Fibroblast of skin of back (primary cell): ENCODE data around the gene TSPAN5.

Experiments
- DNase-seq: peaks from one replicate; pipeline ENCODE4 v3.0.0-alpha.2; 2013

TSPAN5 gene

DNA sequence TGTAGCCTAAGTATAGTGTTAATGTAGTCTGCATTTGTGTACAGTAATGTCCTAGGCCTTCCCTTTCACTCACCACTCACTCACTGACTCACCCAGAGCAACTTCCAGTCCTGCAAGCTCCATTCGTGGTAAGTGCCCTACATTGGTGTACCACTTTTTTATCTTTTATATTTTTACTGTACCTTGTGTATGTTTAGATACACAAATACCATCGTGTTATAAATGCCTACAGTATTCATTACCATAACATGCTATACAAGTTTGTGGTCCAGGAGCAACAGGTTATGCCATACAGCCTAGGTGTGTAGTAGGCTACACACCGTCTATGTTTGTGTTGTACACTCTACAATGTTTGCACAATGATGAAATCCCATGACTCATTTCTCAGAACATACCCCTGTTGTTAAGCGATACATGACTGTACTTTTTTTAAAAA is 15.4 kb downstream of the TSPAN5 start:
- peak; percentile 77 for DNase-seq

DNA sequence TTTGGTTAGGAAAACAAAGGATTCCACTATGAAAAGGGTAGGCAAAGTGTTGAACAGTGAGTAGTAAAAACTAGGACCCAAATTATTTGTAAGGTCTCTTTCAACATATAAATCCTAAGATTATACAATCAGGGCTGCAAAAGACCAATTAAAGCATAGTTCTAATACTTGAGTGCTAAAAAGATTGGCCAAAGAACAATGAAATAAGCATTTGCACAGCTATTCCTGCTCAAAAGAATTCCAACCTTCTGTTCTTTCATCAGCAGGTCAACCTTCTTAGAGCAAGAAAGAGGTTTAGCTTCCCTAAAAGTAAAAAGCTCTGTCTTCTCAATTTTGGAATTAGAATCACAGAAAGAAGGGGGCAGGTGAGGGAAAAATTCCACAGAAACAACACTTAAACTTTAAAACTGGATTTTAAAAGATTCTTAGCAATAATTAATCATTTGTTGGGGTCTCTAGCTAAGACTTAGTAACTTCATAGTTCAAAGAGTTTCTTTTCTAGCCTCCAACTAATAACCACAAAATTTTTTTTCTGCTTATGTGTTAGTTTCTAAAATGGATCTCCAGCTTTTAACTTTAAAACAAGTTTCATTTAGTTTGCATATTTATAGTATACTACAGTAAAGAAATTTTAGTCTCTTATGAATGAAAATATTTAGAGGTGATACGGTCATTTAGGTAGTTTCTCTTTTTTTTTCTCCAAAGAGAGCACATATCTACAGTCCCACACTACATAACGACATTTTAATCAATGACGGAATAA is 16.3 kb downstream of the TSPAN5 start:
- DNase-seq = no peak

DNA sequence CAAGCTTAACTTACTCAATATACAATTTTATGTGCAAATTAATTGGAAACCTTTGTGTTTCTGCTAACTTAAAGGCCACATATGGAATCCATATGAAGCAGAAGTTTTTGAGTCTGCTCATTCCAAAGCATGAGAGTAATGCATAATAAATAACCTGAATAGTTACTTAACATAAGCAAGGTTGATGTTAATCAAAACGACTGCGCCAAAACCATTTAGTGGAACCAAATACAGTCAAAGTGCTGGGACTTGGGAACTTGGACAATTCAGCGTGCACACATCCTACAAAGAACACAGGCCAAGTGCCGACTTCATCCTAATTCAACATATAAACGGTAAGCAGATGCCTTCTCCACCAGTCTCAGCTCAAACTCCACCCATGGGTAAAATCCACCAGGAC is 17.0 kb downstream of the TSPAN5 start:
- DNase-seq = no peak

DNA sequence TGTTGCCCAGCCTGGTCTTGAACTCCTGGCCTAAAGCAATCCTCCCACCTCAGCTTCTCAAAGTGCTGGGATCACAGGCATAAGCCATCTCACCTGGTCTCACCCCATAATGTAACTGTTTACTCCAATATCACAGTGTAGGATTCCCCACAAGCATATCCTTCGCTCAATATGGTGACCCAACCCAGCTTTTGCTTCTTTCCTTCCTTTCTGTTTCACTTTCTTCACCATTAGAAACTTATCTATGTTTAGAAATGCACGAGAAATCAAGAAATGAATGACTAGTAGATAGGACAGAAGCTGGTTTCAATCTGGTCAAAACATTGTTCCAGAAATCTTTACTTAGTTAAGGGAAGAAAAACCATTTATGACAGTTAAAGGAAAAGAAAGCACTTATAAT is 18.9 kb downstream of the TSPAN5 start:
- DNase-seq = no peak

DNA sequence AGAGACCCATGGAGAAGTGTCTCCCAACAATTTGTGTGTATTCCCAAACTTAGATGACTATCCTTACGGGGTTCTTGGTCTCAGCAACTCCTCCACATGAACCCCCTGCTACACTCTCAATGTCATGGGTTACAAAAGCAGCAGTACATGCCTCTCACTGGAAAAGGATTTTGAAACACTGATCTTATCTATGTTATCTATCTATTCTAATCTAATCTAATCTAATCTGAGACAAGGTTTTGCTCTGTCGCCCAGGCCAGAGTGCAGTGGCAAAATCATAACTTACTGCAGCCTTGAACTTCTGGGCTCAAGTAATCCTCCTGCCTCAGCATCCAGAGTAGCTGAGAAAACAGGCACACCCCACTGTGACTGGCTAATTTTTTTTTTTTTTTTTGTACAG is 19.3 kb downstream of the TSPAN5 start:
- DNase-seq = no peak

DNA sequence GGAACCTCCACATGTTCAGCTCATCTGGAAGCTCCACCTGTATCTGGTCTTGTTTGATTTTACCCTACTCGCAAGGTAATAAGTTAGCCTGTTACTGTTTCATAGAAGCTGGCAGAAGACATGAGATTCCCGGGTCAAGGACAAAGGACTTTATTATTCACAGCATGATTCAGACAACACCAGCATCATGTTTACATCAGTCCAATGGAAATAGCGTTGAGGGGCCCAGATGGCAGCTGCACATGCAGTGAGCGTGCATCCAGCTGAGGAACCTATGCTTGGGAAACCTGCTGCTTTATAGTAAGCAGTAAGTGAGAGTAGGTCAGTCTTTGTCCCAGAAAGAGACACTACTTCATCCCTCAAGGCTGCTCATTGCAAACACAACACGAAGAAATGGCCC is 19.8 kb downstream of the TSPAN5 start:
- DNase-seq = no peak

DNA sequence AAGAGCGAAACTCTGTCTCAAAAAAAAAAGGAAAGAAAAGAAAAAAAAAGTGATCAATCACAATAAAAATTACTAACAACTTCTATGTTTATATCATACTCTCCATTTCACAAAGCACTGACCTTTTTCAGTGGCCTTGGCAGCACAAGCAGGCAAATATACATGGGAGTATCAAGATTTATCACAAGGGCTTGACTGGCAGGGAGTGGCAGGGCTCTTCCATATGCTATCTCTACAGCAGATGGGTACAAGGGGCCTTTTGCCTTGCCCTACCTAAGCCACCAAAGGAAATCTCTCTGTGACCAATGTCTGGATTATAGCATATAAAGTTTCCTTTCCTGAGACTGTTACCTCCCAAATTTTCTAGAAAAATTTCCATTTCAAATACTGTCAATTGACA is 24.4 kb downstream of the TSPAN5 start:
- no peak for DNase-seq

DNA sequence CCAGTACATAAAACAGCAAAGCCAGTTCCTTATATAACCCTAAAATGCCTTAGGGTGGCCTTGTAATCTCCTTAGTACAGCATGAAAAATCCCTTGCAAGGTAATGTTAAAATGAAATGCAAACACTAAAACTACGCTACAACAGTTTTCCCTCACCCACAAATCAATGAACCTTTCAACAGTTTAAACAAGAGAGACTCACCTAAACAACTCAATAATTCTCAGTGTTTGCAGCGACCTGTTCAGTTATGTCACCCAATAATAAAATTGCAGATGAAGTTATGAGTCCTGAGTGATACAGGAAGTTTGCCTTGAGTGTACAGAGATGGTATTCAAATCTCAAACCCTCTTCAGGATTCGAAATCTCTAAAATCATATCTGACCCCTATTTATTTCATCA is 25.3 kb downstream of the TSPAN5 start:
- no peak for DNase-seq

DNA sequence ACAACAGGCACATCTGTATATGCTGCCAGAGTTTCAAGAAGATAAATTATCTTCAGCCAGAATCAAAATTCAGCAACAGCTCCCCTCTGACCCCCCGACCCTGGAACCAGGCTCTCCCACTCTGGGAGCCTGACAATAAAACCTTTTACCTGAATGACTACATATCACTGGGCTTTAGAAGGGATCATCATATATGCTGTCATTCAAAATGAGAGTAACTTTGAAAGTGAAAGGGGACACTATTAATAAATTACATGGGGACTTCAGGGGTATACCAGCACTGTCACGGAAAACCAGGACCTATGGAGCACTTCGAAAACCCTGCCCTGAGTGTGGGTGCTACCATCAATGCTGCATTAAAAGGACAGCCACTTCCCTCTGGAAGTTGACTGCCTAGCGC is 26.2 kb downstream of the TSPAN5 start:
- DNase-seq = no peak

DNA sequence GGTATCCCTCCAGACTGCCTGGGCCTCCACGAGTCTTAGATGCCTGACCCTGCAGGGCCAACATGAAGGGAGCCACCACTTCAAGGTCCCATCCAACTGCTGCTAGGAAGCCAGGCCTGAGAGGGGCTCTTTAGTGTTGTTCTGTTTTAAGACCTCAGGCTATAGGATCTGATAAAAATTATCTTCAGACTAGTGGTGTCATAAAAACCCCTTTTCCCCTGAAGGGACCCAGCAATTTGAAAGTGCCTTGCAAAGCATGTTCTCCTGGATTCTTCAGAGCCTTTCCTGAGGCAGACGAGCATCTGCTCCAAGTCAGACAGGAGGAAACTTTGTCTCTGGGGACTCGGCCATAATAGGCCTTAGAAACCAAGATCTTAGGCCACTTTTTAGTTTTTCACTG is 26.9 kb downstream of the TSPAN5 start:
- no peak for DNase-seq

DNA sequence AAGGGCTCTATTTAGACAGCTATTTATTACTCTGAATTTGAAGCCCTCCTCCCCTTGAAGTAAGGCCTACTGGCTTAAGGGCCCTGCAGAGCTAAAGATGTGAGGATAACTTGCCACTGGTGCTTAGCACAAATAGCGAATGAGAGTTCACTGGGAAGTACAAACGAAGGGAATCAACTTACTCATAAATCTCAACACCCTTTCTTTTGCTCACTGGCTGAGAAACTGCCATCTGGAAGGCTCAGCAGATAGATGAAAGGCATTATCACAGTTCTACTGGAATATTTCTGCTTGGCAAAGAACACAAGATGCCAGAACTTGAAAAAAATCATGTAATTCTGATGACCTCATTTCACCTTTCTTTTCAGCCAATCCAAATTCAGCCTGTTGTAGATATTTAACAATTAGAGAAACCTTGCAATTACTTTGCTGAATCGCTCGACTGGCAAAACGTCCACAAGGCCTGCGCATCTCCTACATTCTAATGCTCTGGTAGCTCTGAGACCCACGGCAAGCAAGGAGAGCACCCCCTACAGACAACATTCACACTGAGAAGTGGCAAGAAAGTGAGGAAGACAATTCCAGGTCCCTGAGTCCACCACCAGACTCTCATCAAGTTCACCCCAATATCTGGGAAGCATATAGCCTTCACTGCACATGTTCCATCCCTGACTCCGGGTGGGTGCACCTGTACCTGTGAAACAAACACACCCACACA is 27.5 kb downstream of the TSPAN5 start:
- no peak for DNase-seq

DNA sequence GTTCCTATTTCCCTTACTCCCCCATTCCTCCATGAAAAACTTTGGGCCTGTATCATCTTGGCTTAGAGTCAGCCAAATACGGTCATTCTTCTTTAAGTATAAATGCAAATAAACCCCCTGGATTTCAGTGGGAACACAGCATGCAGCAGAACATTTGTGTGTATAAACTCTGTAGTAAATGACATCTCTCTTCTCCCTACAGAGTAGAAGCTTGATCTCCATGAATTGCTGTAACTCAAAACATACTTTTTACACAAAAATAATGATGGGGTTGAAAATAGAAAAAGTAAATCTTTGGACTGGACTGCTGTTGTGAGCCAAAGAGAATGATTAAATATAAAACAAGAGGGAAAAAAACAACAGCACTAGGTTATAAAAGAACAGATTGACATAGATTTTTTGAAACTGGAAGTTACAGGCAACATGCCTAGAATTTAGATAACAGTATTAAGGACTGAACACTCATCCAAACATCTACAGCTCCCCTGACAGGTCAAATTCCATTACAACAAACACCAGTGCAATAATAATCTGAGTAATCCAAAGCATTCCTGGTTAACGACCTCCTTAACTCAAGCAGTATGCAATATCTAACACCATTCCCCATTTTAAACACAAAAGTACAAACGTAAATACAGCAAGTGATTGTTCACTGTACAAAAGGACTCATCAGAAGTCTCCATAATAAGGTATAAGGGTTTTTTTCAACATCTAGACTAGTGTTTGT is 30.7 kb downstream of the TSPAN5 start:
- DNase-seq = peak; percentile 62

DNA sequence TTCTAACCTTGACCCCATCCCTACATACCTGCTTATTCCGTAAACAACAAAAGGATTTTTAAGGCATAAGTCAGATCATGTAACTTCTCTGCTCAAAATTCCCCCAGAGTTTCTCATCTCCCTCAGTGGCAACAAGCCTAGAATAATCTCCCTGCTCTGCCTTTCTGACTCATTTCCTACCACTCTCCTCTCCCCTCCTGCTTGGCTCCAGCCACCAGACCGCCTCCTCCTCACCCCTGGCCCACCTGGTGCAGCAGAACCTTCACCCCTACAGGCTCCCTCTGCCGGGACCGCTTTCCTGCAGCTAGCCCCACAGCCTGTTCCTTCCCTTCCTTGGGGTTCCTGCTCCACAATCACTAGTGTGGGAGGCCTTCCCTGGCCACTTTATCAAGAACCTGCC is 32.1 kb downstream of the TSPAN5 start:
- peak; percentile 91 for DNase-seq

DNA sequence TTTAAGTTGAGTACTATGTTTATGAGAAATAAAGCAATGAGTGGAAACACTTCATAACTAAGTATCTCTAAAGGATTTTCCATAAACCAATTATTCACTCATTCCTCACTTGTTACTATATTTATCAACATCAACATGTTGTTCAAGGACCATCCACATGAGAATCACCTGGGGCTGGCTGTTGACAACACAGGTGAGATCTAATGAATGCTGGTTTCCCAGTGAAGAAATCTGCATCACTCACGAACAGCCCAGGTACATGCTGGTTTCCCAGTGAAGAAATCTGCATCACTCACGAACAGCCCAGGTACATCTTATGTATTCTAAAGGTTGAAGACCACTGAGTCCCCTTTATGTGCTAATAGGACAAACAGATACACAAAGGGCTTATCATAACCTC is 32.5 kb downstream of the TSPAN5 start:
- DNase-seq = no peak

DNA sequence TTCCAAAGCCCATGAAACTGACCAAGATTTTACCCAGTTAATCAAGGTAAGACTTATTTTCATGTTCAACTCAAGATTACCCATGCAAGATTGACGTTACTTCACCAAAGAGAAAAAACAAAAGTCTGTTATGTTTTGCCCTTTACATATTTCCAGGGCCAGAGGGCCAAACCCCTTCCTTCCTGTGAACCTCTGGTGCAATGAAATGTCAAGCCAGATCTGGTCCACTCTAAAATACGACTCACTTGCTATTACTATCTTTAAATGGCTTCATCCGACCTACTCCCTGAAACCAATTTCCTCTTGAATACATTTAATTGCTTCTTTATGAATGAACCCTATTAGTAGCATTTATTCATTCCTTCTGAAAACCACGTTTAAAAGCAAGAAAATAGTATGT is 33.0 kb downstream of the TSPAN5 start:
- no peak for DNase-seq

DNA sequence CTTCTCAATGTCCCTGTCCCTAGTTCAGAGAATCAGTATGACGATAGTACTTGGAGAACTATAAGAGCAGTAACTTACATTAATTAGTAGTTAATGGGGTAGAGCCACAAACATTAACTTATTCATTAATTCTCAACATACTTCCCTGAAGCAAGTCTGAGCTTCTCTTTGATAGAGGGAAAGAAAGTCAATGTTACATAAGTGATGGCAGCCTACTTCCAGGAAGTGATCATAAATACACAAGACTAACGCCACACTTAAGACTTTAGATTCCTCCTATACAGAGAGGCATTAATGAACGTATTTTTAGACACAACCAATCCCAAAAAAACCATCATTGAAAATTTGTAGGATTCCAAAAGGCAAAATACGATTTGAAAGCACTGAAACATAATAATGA is 33.8 kb downstream of the TSPAN5 start:
- no peak for DNase-seq

DNA sequence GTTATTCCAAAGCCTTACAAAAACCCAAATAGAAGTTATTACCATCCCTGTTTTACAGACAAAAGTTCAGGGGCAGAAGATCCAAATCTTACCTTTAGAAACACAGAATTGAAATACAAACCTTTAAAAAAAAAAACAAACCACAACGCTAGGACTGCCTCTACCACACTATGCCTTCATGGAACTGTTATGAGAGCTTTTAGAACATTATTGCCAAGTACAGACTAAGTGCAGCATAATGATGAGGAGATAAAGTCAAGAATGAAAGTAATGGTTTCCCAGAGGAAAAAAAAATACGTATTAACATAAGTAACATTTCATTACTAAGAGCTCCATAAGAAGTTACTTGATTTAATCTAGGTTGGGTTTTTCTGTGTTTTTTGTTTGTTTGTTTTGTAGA is 34.3 kb downstream of the TSPAN5 start:
- no peak for DNase-seq

DNA sequence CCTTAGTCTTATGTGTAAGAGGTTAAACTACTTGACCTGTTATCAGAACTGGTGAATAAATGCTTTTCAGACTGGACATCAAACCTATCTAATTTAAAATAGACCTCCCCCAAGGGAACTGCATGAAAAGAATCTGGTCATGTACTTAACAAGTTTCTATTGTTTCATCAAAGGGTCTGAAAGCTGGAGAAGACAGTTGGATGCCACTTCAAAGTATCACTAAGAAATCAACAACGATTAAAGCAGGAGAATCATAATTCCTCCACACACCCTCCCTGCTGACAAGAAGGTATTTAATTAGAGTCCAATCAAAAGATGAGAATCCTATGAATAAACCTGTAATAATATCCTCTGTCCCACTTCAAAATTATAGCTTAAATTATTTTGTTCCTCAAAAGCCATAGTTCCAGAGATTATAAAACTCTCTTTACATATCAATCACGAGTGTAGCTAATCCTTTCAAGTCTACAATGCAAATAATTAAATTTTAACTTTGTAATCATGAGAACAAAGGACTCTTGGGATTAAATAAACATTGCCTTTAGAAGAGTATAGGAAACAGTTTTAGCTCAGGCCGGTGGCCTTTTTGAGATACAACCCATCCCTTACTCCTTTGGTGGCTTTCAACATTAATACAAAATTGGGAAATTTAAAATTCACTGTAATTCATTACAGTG is 35.1 kb downstream of the TSPAN5 start:
- no peak for DNase-seq

DNA sequence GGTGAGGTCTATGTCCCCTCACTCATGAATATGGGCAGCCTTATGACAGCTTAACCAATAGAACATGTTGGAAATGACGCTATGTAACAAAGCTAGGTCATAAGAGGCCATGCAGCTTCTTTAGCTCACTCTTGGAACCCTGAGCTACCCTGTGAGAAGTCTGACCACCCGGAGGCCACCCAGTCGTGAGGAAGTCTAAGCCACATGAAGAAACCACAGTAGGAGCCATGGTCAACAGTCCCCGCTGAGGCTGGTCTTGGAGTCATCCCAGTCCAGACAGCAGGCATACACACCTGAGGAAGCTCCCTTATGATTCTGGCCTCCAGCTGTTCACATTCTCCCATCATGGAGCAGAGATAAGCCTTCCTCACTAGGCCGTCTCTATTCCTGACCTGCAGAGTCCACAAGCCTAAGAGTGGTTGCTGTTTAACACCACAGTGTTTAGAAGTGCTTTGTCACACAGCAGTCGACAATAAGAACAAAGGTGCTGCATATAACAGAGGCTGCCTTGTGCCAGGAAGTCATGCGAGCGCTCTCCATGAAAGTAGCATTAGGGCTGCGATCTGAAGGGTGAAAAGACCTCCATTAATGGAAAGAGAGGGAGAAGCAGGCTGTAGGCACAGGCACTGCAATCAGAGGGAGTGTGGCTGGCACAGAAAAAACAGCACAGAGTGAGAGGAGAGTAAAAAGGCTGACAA is 38.2 kb downstream of the TSPAN5 start:
- no peak for DNase-seq

DNA sequence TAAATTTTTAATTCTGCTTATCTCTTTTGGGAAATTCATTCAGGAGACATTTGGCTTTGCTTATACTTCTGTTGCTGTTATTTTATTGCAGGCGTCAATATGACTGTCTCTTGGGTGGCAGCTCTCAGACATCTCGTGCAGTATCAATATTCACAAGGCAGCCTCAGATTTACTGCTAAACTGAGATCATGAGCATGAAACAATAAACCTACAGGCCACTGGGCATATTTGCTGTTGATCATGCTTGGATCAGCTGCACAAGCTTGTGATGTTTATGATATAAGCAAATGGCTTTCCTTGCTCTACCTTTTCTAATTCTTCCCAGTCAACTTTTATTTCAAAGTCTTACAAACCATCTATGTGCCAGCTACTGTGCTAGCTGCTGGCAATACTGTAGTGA is 39.2 kb downstream of the TSPAN5 start:
- DNase-seq = no peak

DNA sequence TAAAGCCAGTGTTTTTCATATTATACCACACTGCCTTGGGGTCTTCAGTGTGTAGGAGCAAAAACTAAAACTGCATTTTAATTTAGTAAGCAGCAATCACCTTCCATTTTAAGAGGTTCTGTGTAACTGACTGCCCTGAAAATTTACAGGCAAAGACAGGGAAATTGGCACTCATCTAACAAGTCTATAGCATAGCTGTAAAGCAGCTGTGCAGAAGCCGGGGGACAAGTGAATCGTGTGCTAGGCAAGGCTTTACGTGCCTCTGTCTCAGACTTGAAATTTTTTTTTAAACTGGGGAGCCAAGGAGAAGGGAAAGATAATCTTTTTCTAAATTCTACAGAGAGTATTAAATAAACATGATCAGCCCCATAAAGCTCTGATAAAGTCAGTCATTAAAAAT is 39.7 kb downstream of the TSPAN5 start:
- no peak for DNase-seq

DNA sequence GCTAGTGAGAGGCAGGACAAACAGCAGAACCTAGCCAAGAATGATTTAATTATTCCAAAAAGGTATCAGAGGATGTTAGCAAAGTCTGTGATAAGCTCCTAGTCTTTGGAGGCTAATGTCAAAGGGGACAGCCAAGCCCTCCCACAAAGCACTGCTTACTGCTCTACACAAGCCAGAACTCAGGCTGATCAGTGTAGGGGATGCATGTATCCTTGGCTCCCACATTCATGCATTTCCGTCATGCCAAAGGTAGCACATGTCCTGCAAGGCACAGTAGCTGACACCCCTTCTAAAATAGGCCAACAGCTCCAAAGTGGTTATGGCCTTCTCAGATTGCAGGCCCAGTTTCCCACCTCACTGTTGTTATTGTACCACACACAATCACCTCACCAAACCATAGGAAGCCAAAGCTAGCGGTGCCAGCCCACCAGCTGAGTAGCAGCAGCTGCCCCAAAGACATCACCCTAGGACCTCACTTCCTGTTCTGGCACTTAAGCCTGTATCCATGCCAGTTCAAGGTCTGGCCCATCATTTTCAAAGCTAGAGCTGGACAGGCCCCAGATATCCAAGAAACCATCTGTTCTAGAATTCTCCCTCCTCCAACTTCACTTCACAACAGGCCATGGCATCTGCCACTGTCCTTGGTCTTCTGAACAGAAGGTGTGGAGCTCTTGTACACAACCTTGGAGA is 40.9 kb downstream of the TSPAN5 start:
- DNase-seq = no peak
